H7 (cell line): ENCODE measurements around the gene MSH5. TPM values are rescaled to one million over a fixed set of nuclear protein-coding genes. Genes with fewer than 3 reads are reported as not detected.

Experiments used
- DNase-seq: peaks from one replicate; pipeline ENCODE4 v3.0.0; 2012
- H3K27me3 ChIP-seq: 2 replicates; pipeline ENCODE4 v1.6.0; 2011; ENCODE audit warnings: mild to moderate bottlenecking, low read length; ENCODE audit not compliant: control insufficient read depth, insufficient read depth
- H3K36me3 ChIP-seq: replicated peaks from 2 replicates; pipeline ENCODE4 v1.5.1; 2011; ENCODE audit warnings: low read length; ENCODE audit not compliant: control insufficient read depth, insufficient read depth
- H3K4me3 ChIP-seq: 2 replicates; pipeline ENCODE4 v1.5.1; 2011; ENCODE audit warnings: low read depth, mild to moderate bottlenecking, control low read depth, low read length, moderate library complexity; ENCODE audit not compliant: insufficient read depth
- total RNA-seq: library from RNA; depleted of rRNA; stranded (reverse); fragments of >200 nt; shearing (Covaris generic); gene quantifications from 2 replicates; pipeline ENCODE4 v1.2.3, GENCODE V29; 2014

The MSH5 gene
- total RNA-seq, 1 experiment from 2014 or later, result 19.5 TPM

DNA sequence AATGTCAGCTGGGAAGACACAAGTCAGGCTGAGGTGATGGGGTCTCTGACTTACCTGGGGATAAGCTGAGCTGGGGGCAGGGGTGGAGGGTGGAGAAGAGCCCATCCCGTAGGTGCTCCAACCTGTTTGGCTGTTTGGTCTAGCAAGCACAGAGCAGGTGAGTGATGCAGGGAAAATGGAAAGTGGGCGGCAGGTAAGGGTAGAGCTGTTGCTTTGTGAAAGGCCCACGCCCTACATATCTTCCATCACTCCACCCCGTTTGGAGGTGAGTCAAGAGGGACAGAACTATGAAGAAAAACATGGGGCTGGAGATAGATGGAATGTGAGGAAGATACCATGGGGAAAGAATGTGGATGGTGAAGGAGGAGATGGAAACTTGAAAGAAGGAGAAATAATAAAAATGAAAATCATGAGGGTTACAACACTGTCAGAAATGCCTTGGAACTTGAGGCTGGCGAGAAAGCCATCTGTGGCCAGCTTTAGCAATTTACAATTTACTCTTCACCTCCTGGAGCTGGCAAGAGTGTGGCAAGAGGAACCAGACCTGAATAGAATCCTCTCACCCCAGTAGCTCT, 19.5 kb upstream of the MSH5 start:
- Histone ChIP-seq H3K36me3 (no peaks in the 10 kb centered on the region), H3K4me3 (no peak overlapping the region), H3K27me3 (no peaks in the 10 kb centered on the region)
- no peak for DNase-seq

- H3K36me3 ChIP-seq, result no peaks in the 10 kb centered on the region; the same call in 1 of the 2 replicates
- no peak within 1 kb of the TSS for H3K4me3 ChIP-seq
- DNase-seq, result no peak
- no peaks in the 10 kb centered on the region for H3K27me3 ChIP-seq
Observed at GRCh38 chr6:31721351-31722020, 18.3 kb upstream of the MSH5 start, which contains the start of gene LY6G6C. TSS of gene LY6G6C (minus strand) at chr6:31721746. CDS start at chr6:31721679, 67 bp downstream.

DNA sequence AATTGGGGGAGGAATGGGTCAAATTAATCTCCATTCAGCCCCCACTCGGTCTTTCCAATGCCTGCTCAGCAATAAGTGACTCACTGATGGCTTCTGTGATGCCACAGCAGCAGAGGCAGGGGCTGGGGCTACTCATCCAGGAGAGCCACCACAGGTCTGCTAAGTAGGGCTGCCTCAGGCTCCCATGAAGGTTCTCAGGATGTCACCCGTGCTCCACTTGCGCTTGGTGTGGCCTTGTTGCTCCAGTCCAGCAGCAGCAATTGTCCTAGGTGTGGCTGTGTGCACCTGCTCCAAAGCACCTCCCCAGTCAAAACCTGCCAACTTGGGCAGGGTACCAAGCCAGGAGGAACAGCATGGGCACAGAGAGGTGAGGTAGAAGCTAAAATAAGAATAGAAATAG, 17.6 kb upstream of the MSH5 start:
- peaks cover 3% of the 10 kb centered on the region for H3K36me3 ChIP-seq
- no peak overlapping the region for H3K4me3 ChIP-seq
- no peaks in the 10 kb centered on the region for H3K27me3 ChIP-seq
- no peak for DNase-seq

DNA sequence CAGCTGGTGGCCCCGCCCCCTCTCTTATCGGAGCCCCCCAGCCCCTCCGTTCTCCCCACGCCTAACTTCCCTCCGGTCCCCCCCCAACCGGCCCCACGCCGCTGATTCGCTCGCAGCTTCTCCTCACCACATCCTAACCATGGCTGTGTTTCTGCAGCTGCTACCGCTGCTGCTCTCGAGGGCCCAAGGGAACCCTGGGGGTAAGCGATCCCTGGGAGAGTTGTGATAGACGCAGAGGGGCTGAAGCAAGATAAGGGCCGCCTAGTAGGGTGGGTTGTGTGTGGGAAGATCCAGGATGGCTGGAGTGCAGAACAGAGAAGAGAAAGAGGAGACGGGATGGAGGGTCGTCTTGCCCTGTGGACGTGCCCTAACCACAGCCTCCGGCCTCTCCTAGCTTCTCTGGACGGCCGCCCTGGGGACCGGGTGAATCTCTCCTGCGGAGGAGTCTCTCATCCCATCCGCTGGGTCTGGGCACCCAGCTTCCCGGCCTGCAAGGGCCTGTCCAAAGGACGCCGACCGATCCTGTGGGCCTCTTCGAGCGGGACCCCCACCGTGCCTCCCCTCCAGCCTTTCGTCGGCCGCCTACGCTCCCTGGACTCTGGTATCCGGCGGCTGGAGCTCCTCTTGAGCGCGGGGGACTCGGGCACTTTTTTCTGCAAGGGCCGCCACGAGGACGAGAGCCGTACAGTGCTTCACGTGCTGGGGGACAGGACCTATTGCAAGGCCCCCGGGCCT, 16.4 kb upstream of the MSH5 start, which contains the start of gene MPIG6B:
MPIG6B (plus strand) TSS at position 129 of the 735 bp plus-strand sequence; CDS start at position 140, 11 bp downstream.
- peaks cover 8% of the 10 kb centered on the region for H3K36me3 ChIP-seq
- no peak within 1 kb of the TSS for H3K4me3 ChIP-seq
- peak; percentile 58 for DNase-seq
- H3K27me3 ChIP-seq, result no peaks in the 10 kb centered on the region

DNA sequence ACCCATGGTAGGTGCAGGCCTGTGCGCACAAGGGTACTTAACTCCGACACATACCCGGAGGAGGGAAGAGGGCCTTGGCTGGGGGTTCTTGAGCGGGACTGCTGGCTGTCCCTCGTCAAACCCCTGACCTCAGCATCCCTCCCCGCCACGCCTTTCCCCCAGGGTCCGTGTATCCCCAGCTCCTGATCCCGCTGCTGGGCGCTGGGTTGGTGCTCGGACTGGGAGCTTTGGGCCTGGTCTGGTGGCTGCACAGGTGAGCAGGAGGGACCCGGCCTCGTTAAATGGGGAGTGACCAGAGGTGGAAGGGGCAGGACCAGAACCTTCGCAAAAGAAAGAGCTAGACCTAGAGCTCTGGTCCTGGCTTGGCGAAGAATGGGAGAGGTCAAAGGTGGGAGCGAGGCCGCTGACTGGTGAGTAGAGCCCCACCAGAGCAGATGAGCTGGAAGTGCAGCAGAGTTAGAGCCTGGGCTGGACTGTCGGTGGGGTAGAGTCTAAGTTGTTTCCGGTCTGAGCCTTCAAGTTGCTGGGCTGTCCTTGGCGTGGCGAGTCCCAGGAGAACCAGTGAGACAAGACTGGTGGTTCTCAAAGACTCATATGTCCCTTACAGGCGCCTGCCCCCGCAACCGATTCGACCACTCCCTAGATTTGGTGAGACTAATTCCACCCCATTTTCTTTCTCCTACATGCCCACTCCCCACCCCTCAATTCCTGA, 15.7 kb upstream of the MSH5 start:
- no peaks in the 10 kb centered on the region for H3K27me3 ChIP-seq
- no peak for DNase-seq
- H3K36me3 ChIP-seq, result peaks cover 9% of the 10 kb centered on the region
- H3K4me3 ChIP-seq, result no peak overlapping the region

GRCh38 chr6:31725502-31726350, 14.1 kb upstream of the MSH5 start:
- H3K4me3 ChIP-seq, result no peak overlapping the region
- DNase-seq, result no peak
- no peaks in the 10 kb centered on the region for H3K27me3 ChIP-seq
- H3K36me3 ChIP-seq, result peaks cover 9% of the 10 kb centered on the region

DNA sequence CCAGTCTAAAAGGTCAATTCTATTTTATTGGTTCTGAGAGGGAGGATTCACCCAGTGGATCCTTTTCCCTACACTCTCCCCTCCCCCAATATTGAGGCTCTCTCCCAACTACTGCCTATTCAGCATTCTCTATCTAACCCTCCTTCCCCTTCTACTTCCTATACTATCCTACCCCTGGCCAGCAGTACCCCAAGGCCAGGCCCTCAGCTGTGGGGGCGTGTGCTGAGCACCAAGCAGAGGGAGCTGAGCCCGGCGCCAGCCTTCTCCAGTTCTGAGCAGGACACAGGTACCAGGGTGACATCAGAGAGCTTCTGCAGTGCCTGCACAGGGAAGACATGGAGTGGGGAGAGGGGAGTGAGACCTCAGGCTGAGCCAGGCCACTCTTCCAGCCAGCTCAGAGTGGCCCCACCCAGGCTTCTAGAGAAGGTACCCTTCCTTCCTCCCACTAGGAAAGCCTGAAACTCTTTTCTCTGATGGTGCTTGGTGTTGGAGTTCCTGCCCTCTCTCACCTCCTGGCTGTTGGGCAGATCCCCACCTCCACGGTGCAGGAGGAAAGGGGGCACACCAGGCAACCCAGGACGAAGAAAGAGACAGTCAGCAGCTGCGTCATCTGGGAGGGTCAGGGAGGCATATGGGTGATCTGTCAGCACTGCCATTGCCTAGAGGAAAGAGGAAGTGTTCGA, 12.6 kb upstream of the MSH5 start:
- DNase-seq, result peak; percentile 22
- Histone ChIP-seq H3K27me3 (no peaks in the 10 kb centered on the region), H3K4me3 (no peak overlapping the region), H3K36me3 (peaks cover 15% of the 10 kb centered on the region)

- Histone ChIP-seq H3K36me3 (peaks cover 18% of the 10 kb centered on the region), H3K27me3 (no peaks in the 10 kb centered on the region), H3K4me3 (no peak overlapping the region)
- peak; percentile 63 for DNase-seq
Observed at GRCh38 chr6:31727717-31728671, 11.8 kb upstream of the MSH5 start.

GRCh38 chr6:31728767-31729514, 10.9 kb upstream of the MSH5 start, which contains the start of gene DDAH2:
TSS of gene DDAH2 (minus strand) at chr6:31729299. CDS start at chr6:31729161, 138 bp downstream.
- no peaks in the 10 kb centered on the region for H3K27me3 ChIP-seq
- peak; percentile 78 for DNase-seq
- peaks cover 27% of the 10 kb centered on the region for H3K36me3 ChIP-seq
- H3K4me3 ChIP-seq, result peak within 1 kb of the TSS; percentile 84

GRCh38 chr6:31729515-31729978, 10.3 kb upstream of the MSH5 start:
- Histone ChIP-seq H3K27me3 (no peaks in the 10 kb centered on the region), H3K36me3 (peaks cover 29% of the 10 kb centered on the region), H3K4me3 (peak overlapping the region; percentile 84)
- peak; percentile 95 for DNase-seq

GRCh38 chr6:31729979-31730630, 9.7 kb upstream of the MSH5 start:
- Histone ChIP-seq H3K36me3 (peaks cover 29% of the 10 kb centered on the region), H3K4me3 (peak overlapping the region; percentile 84)

More at GRCh38 chr6:31729979-31730630, 9.7 kb upstream of the MSH5 start:
- DNase-seq, result peak; percentile 98
- no peaks in the 10 kb centered on the region for H3K27me3 ChIP-seq
